ENCODE measurements around the gene CSNK1D. TPM values are rescaled to one million over a fixed set of nuclear protein-coding genes. Genes with fewer than 3 reads are reported as not detected.

Gene CSNK1D
- total RNA-seq, 2 donors from 2014 or later, result 37.6 to 116 TPM

GRCh38 chr17:82228842-82229697 is 44.4 kb downstream of the CSNK1D start, which contains the start of gene SLC16A3:
Gene SLC16A3, plus strand, starts transcription at chr17:82229042. Its CDS starts 6,967 bp downstream, at chr17:82236009.
- Histone ChIP-seq H3K27ac (peak within 1 kb of the TSS in 3 of 4 donors; percentile 10 to 80 (median 65)), H3K4me3 (peak within 1 kb of the TSS in 1 of 2 donors; percentile 8), H3K4me1 (peaks cover 25% of the 10 kb centered on the region), H3K27me3 (peaks cover 0 to 20% of the 10 kb centered on the region in 2 donors), H3K36me3 (replicated peaks in 1 of 2; ENCODE audit: insufficient read depth in 1 of 2, low read depth in 2 of 2) (no peaks in the 10 kb centered on the region), H3K9me3 (no peaks in the 10 kb centered on the region)
- TF ChIP-seq CTCF (IDR thresholded peaks at IDR 0.05) (no peak), POLR2A (IDR thresholded peaks at IDR 0.05) (peak in 2 of 3 donors; percentile 7 to 9)
- intact Hi-C loops (cut with DNase I), result no loop called here
- DNase-seq (peak in 1 of 4 donors; percentile 20), ATAC-seq (peak; percentile 22)
- 11% methylated on average over 99 of the region's 105 CpGs; no CpG with 5 or more reads in 1 of the 2 donors for WGBS, 2 donors

- H3K27ac ChIP-seq, result peak overlapping the region in 3 of 4 donors; percentile 10 to 80 (median 62)
- TF ChIP-seq CTCF (IDR thresholded peaks at IDR 0.05), result no peak
- peak in 2 of 3 donors; percentile 9 to 37 for TF ChIP-seq POLR2A (IDR thresholded peaks at IDR 0.05)
- WGBS, 2 donors, result 28 to 39% methylated on average over 38 to 59 of the region's 63 CpGs
- peak; percentile 2 for ATAC-seq
- H3K4me3 ChIP-seq, result no peak overlapping the region
- H3K36me3 ChIP-seq (replicated peaks in 1 of 2; ENCODE audit: insufficient read depth in 1 of 2, low read depth in 2 of 2), result no peaks in the 10 kb centered on the region
- DNase-seq, result peak in 1 of 4 donors; percentile 28
- peaks cover 25% of the 10 kb centered on the region for H3K4me1 ChIP-seq
- H3K27me3 ChIP-seq, result peaks cover 0 to 20% of the 10 kb centered on the region in 2 donors
- no peaks in the 10 kb centered on the region for H3K9me3 ChIP-seq
- intact Hi-C loops (cut with DNase I), result no loop called here
Observed at GRCh38 chr17:82228278-82228841, 45.1 kb downstream of the CSNK1D start.

GRCh38 chr17:82227629-82228277 is 45.7 kb downstream of the CSNK1D start:
- Histone ChIP-seq H3K9me3 (no peaks in the 10 kb centered on the region), H3K4me1 (peaks cover 25% of the 10 kb centered on the region), H3K27me3 (peaks cover 0 to 20% of the 10 kb centered on the region in 2 donors), H3K4me3 (no peak overlapping the region), H3K27ac (peak overlapping the region in 3 of 4 donors; percentile 10 to 80 (median 62)), H3K36me3 (replicated peaks in 1 of 2; ENCODE audit: insufficient read depth in 1 of 2, low read depth in 2 of 2) (no peaks in the 10 kb centered on the region)
- TF ChIP-seq POLR2A (IDR thresholded peaks at IDR 0.05) (no peak), CTCF (IDR thresholded peaks at IDR 0.05) (no peak)
- intact Hi-C loops (cut with DNase I), result no loop called here
- no peak for DNase-seq
- WGBS, 2 donors, result 67 to 79% methylated on average over 8 to 17 of the region's 18 CpGs
- no peak for ATAC-seq

GRCh38 chr17:82226809-82227628 is 46.5 kb downstream of the CSNK1D start:
- H3K4me3 ChIP-seq, result no peak overlapping the region
- intact Hi-C loops (cut with DNase I), result no loop called here
- no peak overlapping the region for H3K27ac ChIP-seq
- H3K36me3 ChIP-seq (replicated peaks in 1 of 2; ENCODE audit: insufficient read depth in 1 of 2, low read depth in 2 of 2), result no peaks in the 10 kb centered on the region
- DNase-seq (peak in 1 of 4 donors; percentile 10), ATAC-seq (no peak)
- peaks cover 22% of the 10 kb centered on the region for H3K4me1 ChIP-seq
- peaks cover 0 to 20% of the 10 kb centered on the region in 2 donors for H3K27me3 ChIP-seq
- TF ChIP-seq CTCF (IDR thresholded peaks at IDR 0.05) (no peak), POLR2A (IDR thresholded peaks at IDR 0.05) (no peak)
- 87 to 91% methylated on average over 6 to 14 of the region's 16 CpGs for WGBS, 2 donors
- H3K9me3 ChIP-seq, result no peaks in the 10 kb centered on the region

Measured in body of pancreas (tissue), 4 donors.